GM18511 (cell line): Measurements from ENCODE around the gene SOCS3.

Experiments used
- ATAC-seq: cut with Tn5 transposase; IDR thresholded peaks from one replicate; pipeline ENCODE4 v1.9.1; 2021; ENCODE audit warnings: mild to moderate bottlenecking, moderate library complexity; ENCODE audit not compliant: unreplicated experiment

Gene SOCS3

DNA sequence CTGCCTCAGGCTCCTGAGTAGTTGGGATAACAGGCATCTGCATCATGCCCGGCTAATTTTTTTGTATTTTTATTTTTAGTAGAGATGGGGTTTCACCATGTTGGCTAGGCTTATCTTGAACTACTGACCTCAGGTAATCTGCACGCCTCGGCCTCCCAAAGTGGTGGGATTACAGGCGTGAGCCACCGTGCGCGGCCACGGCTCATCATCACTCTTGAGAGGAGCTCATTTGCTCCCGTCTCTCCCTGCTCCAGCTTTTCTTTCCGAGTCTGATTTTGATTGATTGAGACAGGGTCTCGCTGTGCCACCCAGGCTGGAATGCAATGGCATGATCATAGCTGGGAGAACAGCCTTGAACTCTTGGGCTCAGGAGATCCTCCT is 31.2 kb upstream of the SOCS3 start:
- no peak for ATAC-seq

DNA sequence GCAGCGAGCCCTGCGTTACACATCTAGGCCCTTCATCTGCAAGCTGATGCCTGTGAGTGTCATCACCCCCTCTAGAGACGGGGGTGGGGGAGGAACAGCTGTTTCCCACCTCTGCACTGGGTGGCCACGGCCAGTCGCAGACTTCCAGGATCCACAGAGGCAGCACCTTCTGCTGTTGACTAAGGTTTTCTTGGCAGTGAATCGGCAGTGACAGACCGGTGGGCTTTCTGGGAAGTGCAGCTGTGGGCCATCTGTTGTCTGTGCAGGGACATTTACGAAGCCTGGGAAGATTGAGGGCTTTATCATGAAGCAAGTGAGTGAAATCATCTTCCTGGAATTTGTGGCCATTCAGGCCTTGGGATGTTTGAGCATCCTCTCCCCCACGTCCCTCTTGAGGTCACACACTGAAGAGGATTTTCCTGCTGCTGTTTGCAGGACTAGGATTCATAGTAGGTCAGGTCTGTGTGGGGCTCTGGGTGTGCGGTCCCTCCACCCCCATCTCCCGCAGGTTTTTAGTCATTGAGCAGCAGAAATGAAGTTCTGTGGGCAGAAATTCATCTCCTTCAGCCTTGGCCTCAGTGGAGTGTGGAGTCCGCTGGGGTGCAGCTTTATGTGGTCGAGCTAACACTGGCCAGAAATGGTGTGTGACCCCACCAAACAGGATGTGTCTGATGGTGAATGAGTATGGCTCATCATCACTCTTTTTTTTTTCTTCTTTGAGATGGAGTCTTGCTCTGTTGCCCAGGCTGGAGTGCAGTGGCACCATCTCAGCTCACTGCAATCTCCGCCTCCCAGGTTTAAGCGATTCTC is 30.6 kb upstream of the SOCS3 start:
- no peak for ATAC-seq

DNA sequence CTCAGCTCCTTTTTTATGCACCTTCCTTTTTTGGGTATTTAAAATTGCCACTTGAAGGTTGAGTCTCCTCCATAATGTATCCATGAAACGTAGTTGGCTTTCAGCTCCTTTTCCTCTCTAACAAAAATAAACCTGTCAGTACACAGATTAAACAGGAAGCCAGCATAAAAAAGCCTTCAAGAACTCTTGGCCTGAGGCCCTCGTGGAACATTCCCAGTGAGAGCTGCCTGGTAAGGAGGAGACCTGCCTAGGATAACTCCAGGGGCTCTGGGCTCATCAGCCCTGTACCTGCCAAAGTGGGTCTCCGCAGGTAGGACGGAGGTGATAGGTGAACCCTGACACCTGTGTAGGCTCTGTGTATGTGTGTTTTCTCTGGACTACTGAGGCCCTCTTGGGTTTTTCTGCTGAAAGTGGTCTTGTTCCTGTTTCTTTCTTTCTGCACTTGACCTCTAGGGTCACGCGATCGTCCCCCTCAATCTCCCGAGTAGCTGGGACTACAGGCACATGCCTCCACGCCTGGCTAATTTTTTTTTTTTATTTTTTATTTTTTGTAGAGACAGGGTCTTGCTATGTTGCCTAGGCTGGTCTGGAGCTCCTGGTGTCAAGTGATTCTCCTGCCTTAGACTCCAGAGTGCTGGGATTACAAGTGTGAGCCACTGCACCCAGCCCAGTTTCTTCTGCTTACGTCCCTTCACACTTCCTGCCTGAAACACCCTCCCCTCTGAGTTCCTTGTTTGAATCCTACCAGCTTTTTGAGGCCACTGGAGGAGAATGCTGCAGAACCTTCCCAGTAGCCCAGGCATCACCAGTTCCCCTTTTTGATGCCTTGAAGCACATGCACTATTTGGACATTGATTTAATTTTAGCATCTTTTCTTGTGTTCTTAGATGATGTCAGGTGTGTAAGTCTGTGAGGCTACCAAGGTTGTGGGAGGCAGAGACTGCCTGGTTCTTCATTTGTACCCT is 28.4 kb upstream of the SOCS3 start:
- peak; percentile 33 for ATAC-seq

DNA sequence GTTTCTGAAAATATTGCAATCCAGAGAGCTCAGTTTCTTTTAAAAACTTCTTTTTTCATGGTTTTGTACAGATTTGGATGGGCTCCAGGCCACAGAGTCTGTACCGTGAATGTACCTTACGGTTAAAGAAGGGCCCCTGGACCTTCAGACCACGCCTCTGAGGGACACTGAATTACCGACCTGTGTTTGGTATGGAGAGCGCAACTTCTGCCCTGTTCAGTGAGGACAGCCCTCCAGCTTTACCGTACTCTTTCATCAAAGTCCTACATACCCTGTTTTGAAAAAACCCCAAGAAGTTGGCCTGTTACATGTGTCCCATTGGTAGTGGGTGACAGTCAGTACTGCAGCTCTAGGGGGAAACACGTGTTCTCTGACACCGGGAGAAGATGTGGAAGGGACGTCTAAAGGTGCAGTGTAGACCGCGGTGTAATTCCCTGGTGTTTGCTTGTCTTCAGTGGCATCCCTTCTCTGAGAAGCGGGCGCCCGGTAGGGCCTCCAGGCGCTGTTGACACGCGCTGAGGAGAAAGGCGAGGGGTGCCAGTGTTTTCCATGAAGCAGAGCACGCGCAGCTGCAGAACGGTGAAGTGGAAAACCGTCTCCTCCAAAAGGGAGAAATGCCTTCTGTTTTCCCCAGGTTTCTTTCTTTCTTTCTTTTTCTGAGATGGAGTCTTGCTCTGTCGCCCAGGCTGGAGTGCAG is 24.8 kb upstream of the SOCS3 start:
- no peak for ATAC-seq

DNA sequence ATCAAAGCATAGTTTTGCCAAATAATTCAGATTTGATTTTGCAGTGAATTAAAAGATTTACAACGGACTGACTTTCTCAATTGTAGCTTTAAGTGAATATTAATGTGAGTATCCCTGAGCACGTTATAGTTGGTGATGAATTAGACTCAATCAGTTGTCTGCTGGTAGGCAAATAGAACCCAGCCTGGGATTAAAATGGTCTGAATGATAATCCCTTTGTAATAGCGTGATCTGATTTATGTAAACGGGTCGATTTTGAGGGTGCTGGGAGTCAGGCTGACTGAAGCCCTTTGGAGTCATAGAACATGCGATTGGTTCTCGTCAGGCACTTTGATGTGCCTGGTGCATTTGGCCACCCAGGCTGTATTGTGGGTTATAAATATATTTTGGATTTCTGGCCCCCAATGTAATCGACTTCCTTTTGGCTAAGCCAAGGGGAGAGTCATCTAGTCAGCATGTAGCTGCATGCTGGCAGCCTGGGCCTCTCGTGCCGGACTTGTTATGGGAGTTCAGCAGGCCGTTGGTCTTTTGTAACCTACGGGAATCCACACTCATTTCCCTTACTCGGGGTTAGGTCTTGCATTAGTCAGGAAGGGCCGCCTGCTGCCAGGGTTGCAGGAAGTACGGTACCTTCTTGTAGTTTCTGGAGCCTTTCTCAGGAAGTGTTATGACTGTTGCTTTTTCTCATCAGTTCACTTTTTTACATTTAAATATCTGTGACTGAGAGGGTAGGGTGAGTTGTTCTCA is 24.0 kb upstream of the SOCS3 start:
- no peak for ATAC-seq

DNA sequence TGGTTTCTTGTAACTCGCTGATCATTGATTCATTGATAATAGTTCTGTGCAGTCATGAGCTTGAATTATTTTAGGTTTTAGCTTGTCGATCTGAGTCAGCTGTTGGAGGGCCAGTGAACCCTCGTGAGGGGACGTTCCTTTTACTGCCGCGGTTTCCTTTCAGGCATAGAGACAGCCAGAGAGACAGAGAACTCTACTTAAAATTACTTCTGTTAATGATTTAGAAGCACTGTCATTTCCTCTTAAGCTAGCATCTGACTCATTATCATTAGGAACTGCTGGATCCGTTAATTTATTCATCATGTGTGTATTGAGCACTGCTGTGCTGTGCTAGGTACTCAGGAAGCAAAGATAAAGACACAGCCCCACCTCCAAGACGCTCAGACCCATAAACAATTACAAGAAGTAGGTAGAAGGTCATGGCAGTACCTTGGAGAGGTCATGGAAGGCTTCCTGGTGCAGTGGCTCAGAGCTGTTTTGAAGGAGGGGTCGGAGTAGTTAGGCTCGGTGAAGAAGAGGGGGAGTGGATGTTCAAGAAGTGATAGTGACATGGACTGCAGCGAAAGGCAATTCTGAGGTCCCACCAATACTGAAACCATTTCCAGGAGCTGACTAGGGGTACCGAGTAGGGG is 21.8 kb upstream of the SOCS3 start:
- peak; percentile 32 for ATAC-seq

DNA sequence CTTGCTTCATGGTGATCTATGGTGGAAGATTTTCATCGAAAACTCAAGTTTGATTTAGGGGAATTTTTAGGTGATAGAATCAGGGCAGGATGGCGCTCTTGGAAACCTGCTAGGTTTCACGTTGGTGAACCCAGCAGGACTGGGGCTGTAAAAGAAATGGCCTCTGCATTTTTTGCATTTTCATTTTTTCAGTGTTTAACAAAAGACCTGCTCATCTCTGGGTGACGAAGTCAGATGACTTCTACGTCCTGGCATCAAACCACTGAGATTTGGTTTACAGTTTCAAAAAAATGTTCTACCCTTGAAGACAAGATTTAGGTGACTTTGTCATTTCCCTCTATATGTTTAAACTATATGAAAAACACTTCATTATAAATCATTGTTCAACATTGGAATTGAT is 20.5 kb upstream of the SOCS3 start:
- ATAC-seq = no peak

DNA sequence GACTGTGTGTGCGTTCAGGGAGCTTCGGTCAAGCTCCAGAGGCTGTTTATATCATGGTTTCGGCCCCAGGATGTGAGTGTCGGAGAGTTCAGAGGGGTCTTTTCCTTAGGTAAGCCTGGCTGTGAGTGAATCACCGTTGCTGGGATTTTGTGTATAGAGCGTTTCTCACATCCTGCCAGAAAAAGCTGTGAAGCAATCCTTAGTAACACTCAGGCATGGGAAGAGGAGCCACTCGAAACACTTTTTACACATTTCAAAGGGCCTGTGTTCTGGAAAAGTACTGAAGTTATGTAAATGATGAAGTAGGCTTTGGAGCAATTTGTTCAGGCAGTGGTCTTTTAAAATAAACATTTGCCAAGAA is 19.2 kb upstream of the SOCS3 start:
- no peak for ATAC-seq

DNA sequence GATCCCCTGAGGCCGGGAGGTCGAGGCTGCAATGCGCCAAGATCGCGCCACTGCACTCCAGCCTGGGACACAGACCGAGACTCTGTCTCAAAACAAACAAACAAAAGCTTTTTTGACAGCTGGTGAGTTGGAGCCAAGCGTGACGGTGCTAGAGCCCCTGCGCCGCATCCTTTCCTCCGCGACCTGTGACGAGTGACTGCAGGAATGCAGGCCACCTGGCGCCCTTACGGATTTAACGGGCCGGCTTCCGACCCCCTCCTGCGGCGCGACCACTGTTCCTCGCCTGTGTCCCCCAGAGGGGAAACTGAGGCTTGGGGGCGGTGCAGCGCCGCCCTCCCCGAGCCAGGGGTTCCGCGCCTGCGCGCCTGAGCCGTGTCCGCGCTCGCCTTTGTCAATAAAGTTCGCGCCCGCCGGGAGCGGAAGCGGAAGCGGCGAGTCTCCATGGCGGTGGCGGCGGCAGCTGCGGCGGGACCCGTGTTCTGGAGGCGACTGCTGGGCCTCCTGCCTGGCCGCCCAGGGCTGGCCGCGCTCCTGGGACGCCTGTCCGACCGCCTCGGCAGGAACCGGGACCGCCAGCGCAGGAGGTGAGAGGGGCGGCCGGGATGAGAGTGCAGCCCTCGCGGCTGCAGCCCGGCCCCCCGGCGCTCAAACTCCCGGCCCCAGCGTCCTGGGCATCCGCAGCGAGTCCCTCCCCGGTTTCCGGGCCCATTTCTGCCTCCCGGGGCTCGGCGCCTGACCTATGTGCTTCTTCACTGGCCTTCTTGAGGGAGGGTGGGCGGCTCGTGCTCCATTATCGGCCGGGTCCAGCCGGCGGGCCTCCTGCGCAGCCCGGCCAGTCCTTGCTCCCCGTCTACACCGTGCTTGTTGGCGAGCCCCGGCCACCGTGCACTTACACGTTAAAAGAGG is 18.6 kb upstream of the SOCS3 start, which contains the start of gene PGS1:
PGS1 (plus strand) TSS at position 425 of the 906 bp plus-strand sequence; CDS start at position 442, 17 bp downstream.
- peak; percentile 57 for ATAC-seq

DNA sequence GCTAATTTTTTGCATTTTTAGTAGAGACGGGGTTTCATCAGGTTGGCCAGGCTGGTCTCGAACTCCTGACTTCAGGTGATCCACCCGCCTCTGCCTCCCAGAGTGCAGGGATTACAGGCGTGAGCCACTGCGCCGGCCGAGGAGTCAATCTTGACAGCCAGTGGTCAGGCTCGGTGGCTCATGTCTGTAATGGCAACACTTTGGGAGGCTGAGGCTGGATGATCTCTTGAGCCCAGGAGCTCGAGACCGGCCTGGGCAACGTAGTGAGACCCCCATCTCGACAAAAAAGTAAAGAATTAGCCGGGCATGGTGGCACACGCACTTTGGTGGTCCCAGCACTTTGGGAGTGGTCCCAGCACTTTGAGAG is 18.0 kb upstream of the SOCS3 start:
- ATAC-seq = no peak

DNA sequence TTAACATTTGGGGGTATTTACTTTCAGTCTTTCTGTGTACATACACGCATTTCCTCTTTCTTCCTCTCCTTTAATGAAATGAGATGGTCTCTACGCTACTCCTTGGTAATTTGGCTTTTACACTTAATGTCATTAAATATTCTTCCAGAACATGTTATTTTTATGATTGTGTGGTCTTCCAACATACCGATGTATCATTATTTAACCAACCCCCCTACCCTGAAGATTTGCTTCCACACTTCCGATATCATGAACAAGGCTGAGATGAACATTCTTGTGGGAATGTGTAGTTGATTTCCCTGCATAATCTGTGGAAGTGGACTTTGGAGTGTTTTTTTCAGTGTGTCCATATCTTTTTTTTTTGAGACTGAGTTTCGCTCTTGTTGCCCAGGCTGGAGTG is 16.3 kb upstream of the SOCS3 start:
- no peak for ATAC-seq

DNA sequence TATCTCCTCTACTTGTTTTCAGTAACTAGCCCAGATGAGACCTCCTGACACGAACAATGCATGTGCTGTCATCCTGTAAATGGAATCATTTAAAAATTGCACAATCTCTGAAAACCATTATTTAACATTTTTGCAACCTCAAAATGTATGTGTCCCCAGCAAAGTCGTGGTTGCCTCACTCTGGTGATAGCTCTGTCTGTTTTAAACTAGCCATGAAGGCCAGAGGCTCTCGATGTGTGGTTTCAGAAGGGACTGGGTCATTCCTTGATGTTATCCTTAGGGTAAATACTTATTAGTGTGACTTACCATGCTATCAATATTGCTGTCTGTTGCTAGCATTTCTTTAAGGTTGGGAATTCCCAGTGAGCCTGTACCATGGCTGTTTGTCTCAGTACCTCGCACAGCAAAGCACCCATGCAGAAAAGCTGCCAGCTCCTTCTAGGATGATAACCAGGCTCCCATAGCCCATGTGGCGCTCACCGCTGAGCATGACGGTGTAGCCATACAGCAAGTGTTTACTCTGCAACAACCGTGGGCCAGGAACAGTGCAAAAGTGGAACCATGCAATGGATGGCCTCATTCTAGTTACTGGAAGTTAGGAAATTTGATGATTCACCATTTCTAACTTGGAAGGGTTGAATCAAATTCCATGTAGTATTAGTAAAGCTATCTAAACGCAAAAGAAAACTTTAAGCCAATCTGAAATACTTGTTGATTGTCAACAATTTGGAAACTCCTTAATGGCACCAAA is 15.7 kb upstream of the SOCS3 start:
- ATAC-seq = no peak

DNA sequence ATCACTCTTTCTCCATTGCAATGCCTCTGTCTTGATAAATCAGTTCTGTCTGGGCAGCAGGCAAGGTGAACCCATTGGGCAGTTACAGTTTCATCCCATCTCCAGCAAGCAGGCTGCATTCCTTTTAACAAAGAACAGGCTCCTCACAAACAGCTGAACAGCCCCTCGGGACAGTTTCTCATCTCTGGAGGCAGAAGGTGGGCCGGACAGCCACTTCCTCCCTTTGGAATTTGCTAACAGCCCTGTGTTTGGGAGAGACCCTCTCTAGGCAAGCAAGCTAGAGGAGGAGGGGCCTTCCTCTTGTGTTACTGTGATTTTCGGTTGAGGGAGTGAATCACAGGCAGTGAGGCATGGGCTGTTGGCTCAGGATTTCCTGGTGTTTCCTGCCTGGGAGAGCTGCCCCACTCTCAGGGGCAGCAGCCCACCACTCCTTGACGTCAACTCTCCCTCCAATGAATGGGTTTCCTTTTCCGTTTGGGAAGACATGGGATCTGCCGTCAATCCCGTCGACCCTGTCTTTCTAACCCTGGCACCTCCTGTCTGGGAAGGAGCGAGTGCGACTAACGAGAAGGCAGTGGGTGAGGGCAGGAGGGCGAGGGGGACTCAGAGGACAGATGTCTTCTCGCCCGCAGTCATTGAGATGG is 14.9 kb upstream of the SOCS3 start:
- ATAC-seq = no peak

DNA sequence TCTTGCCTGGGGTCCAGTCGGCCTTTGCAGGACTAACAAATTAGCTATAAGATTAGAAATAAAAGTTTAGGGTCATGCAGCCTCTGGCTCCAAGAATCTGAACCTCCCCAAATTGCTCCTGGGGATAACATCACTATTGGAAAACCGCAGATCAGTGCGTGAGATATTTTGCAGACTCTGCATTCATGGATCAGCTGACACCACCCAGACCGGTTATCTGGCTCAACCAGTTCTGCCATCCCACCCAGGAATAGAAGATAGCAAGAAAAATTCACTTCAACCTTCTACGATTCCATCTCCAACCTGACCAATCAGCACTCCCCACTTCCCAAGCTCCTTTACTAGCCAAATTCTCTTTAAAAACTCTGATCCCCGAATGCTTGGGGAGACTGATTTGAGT is 14.3 kb upstream of the SOCS3 start:
- ATAC-seq = no peak

DNA sequence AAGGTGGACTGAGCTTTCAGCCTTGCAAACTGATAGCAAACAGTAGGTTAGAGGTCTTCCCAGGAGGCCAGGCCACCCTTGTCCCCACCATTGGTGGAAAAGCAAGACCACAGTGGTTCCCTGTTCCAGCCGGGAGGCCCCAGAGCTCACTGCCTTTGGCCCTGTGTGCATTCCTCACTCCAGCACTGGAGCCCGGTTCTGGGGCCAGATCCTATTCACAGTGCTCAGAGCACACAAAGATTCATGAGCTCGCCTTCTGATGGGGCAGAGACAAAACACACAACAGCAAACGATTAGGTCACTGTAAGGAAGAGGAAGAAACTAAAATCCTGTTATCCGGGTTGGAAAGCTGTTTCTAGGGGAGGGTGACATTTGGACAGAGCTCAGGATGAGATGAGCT is 13.0 kb upstream of the SOCS3 start:
- ATAC-seq = no peak

DNA sequence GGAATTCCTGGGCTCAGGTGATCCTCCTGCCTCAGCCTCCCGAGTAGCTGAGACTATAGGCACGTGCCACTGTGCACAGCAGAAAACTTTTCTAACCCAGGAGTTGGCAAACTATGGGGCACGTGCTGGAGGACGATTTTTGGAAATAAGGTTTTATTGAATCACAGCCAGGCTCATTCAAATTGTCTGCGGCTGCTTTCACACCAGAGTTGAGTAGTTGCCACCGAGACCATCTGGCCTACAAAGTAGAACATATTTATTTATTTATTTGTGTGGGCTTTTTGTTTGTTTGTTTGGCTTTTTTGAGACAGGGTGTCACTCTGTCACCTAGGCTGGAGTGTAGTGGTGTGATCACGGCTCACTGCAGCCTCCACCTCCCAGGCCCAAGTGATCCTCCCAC is 11.2 kb upstream of the SOCS3 start:
- no peak for ATAC-seq

DNA sequence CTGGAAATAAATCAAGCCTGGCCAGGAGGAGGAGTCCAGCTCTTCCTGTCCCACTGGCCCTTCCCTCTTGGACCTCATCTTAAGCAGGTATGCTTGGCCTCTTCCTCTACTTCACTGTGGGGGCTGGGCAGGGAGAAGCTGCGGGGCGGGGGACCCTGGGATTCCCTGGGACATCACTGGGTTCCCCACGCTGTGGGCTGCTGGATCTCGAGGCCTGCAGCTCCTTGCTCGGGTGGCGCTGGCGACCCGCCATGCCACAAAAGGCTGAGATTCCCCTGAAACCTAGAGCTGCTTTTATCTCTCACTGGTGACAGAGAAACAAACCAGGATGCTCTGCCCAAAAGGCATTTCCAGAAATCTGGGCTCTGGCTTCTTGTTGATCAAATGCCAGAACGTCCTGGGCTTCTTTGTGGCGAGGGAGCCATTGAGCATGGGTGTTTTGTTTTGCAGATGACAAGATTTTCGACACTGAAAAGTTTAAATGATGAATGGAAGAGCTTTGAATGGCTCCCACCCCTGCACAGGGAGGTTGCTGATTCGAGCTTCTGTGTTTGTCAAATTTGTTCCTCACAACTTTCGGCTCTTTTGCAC is 10.0 kb upstream of the SOCS3 start:
- ATAC-seq = no peak
